ENCODE data around the gene MAN2A1. TPM values are rescaled to one million over a fixed set of nuclear protein-coding genes. Genes with fewer than 3 reads are reported as not detected.

The MAN2A1 gene
- total RNA-seq, 4 donors from 2014 or later = 37.0 to 45.9 (median 39.8) TPM

DNA sequence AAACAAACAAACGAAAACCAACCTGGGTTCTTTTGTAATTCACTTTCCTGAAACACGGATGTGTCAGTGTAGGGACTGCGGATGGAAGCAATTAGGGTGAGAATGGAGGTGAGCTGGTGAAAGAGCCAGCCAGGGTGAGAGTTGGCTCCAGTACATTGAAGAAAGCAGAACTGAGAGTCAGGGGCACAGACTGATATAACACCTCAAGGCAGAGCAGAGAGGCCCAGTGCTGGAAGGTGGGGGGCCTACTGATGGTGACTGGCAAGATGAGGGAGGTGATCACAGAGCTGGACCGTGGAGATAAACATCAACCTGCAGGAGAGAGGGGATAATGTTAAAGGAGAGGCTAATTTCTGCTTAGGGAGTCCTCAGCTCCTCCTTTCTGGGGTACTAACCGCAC, 221.1 kb downstream of the MAN2A1 start:
- H3K27ac ChIP-seq = no peak overlapping the region
- TF ChIP-seq EP300 (IDR thresholded peaks at IDR 0.05) (no peak), POLR2AphosphoS5 (IDR thresholded peaks at IDR 0.05) (no peak)
- no peaks in the 10 kb centered on the region for H3K9me3 ChIP-seq
- no peaks in the 10 kb centered on the region for H3K27me3 ChIP-seq
- DNase-seq (ENCODE audit: low spot score in 2 of 2) = no peak
- no peak overlapping the region for H3K4me3 ChIP-seq
- no peaks in the 10 kb centered on the region for H3K4me1 ChIP-seq
- WGBS = 83% methylated on average over 5 of the region's 5 CpGs
- no peaks in the 10 kb centered on the region for H3K36me3 ChIP-seq

DNA sequence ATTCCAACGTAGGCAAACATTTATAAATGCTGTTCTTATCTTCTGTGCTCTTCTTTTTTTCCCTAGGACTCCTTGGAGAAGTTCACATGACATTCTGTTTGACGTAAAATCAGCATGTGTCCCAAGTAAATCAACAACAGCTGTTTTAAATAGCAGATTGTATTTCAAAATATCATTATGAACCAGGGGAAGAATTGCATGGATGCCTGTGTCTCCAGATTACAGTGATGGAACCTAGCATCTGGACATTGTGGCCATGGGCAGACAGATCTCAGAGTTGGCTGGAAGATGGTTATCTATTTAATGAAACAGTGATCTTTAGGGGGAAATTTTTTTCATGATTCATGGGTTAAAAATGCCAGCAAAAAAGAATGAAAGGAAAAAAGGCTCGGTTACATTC, 222.0 kb downstream of the MAN2A1 start:
- H3K27ac ChIP-seq = no peak overlapping the region
- 63% methylated on average over 3 of the region's 3 CpGs for WGBS
- DNase-seq (ENCODE audit: low spot score in 2 of 2) = no peak
- H3K4me1 ChIP-seq = no peaks in the 10 kb centered on the region
- no peak overlapping the region for H3K4me3 ChIP-seq
- H3K27me3 ChIP-seq = no peaks in the 10 kb centered on the region
- no peaks in the 10 kb centered on the region for H3K9me3 ChIP-seq
- no peaks in the 10 kb centered on the region for H3K36me3 ChIP-seq
- TF ChIP-seq, protein P1, sequence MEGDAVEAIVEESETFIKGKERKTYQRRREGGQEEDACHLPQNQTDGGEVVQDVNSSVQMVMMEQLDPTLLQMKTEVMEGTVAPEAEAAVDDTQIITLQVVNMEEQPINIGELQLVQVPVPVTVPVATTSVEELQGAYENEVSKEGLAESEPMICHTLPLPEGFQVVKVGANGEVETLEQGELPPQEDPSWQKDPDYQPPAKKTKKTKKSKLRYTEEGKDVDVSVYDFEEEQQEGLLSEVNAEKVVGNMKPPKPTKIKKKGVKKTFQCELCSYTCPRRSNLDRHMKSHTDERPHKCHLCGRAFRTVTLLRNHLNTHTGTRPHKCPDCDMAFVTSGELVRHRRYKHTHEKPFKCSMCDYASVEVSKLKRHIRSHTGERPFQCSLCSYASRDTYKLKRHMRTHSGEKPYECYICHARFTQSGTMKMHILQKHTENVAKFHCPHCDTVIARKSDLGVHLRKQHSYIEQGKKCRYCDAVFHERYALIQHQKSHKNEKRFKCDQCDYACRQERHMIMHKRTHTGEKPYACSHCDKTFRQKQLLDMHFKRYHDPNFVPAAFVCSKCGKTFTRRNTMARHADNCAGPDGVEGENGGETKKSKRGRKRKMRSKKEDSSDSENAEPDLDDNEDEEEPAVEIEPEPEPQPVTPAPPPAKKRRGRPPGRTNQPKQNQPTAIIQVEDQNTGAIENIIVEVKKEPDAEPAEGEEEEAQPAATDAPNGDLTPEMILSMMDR (IDR thresholded peaks at IDR 0.05) = no peak
- TF ChIP-seq EP300 (IDR thresholded peaks at IDR 0.05) (no peak), POLR2A (IDR thresholded peaks at IDR 0.05) (no peak), POLR2AphosphoS5 (IDR thresholded peaks at IDR 0.05) (no peak)

DNA sequence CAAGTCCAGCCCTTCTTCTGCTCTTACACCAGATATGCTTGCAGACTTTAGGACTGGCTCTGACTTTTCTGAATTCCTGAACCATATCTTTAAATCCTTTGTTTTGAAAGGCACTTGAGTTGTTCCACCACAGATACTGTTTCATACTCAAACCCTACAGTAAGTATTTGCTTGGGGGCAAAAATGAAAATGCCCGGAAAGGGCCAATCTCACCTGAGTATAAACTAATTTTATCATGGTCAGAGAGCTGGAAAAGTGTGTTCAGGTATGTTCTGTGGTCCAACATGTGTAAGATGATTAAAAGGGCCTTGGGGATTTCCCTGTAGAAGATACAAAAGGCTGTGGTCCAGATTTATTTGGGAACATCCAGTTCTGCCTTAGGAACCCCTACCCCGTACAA, 225.2 kb downstream of the MAN2A1 start:
- no peak for DNase-seq (ENCODE audit: low spot score in 2 of 2)
- Histone ChIP-seq H3K27ac (no peak overlapping the region), H3K4me1 (no peaks in the 10 kb centered on the region), H3K9me3 (no peaks in the 10 kb centered on the region), H3K4me3 (no peak overlapping the region), H3K27me3 (no peaks in the 10 kb centered on the region), H3K36me3 (no peaks in the 10 kb centered on the region)
- TF ChIP-seq POLR2A (IDR thresholded peaks at IDR 0.05) = no peak
- TF ChIP-seq, protein P1 (IDR thresholded peaks at IDR 0.05) = no peak
- TF ChIP-seq POLR2AphosphoS5 (IDR thresholded peaks at IDR 0.05) = no peak
- no peak for TF ChIP-seq EP300 (IDR thresholded peaks at IDR 0.05)
- 83% methylated on average over 2 of the region's 2 CpGs for WGBS

DNA sequence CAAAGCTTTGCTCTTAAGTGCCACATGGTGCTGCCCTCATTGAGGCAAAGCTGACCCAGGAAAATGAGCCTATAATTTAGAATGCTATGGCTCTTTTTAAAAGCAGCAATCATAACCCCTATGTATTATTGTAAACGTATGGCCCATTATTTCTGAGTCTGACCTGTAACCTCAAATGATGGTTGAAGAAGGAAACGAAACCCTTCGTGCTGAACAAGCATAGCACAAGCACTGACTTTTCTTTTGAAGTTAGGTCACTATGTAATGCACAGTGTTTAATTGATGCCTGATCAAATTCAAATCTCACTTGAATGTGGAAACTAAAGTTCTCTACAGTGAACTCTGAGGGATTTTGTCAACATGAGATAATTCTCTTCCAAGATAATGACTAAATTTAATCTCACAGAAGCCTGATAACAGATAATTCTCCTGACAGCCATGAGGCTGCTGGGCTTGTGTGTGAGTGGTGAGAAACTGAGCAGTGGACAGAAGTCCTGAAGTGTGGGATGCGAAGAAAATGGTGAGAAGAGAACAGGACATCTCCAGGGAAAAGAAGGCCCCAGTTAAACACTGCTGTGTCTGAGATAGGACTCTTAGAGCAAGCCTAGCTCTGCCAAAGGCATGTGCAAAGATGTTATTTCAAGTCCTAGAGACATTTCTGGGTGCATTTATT, 226.9 kb downstream of the MAN2A1 start:
- DNase-seq (ENCODE audit: low spot score in 2 of 2) = no peak
- no peaks in the 10 kb centered on the region for H3K36me3 ChIP-seq
- TF ChIP-seq POLR2A (IDR thresholded peaks at IDR 0.05) (no peak), POLR2AphosphoS5 (IDR thresholded peaks at IDR 0.05) (no peak), EP300 (IDR thresholded peaks at IDR 0.05) (no peak)
- TF ChIP-seq, protein P1 (IDR thresholded peaks at IDR 0.05) = no peak
- H3K27ac ChIP-seq = no peak overlapping the region
- H3K27me3 ChIP-seq = no peaks in the 10 kb centered on the region
- no peaks in the 10 kb centered on the region for H3K4me1 ChIP-seq
- 93% methylated on average over 4 of the region's 4 CpGs for WGBS
- no peak overlapping the region for H3K4me3 ChIP-seq
- H3K9me3 ChIP-seq = no peaks in the 10 kb centered on the region
